ENCODE measurements around the gene NIP7. TPM values are rescaled to one million over a fixed set of nuclear protein-coding genes. Genes with fewer than 3 reads are reported as not detected.

The NIP7 gene
- total RNA-seq, 6 experiments from 2014 or later, result 34.7 to 43.5 (median 37.1) TPM

GRCh38 chr16:69319826-69320739 lies 19.5 kb upstream of the NIP7 start:
- no peaks in the 10 kb centered on the region for H3K9me3 Mint-ChIP-seq
- H3K36me3 Mint-ChIP-seq (ENCODE audit: low read depth), result peaks cover 31% of the 10 kb centered on the region
- peaks cover 10% of the 10 kb centered on the region for H3K4me1 Mint-ChIP-seq (ENCODE audit: low read depth)
- TF ChIP-seq, protein P1, sequence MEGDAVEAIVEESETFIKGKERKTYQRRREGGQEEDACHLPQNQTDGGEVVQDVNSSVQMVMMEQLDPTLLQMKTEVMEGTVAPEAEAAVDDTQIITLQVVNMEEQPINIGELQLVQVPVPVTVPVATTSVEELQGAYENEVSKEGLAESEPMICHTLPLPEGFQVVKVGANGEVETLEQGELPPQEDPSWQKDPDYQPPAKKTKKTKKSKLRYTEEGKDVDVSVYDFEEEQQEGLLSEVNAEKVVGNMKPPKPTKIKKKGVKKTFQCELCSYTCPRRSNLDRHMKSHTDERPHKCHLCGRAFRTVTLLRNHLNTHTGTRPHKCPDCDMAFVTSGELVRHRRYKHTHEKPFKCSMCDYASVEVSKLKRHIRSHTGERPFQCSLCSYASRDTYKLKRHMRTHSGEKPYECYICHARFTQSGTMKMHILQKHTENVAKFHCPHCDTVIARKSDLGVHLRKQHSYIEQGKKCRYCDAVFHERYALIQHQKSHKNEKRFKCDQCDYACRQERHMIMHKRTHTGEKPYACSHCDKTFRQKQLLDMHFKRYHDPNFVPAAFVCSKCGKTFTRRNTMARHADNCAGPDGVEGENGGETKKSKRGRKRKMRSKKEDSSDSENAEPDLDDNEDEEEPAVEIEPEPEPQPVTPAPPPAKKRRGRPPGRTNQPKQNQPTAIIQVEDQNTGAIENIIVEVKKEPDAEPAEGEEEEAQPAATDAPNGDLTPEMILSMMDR (IDR thresholded peaks at IDR 0.05), result no peak
- H3K27ac Mint-ChIP-seq, result no peak overlapping the region
- no peak for DNase-seq
- no peak overlapping the region for H3K4me3 Mint-ChIP-seq
- no peaks in the 10 kb centered on the region; the same call in 1 of the 2 replicates for H3K27me3 Mint-ChIP-seq (ENCODE audit: insufficient read depth)

DNA sequence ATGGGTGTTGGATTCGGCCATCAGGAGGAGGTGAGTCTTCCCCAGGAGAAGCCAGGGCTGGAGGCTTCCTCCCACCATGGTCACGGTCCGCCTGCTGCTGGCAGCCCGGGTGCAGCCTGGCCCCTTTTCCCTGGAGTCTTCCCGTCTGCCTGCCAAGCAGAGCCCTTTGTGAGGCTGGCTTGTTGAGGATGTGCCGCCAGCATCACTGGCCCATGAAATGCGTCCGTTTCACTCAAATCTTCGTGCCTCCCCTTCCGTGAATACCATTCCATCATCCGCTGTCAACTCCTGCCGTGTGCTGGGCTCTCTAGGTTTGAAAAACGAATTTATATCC lies 18.9 kb upstream of the NIP7 start:
- Mint-ChIP-seq H3K27ac (no peak overlapping the region), H3K36me3 (ENCODE audit: low read depth) (peaks cover 36% of the 10 kb centered on the region), H3K9me3 (no peaks in the 10 kb centered on the region), H3K4me3 (no peak overlapping the region), H3K4me1 (ENCODE audit: low read depth) (peaks cover 10% of the 10 kb centered on the region), H3K27me3 (ENCODE audit: insufficient read depth) (no peaks in the 10 kb centered on the region; the same call in none of the 2 replicates)
- no peak for DNase-seq
- TF ChIP-seq, protein P1 (IDR thresholded peaks at IDR 0.05), result no peak

- no peak for DNase-seq
- TF ChIP-seq, protein P1 (IDR thresholded peaks at IDR 0.05), result no peak
- no peaks in the 10 kb centered on the region for H3K9me3 Mint-ChIP-seq
- H3K27me3 Mint-ChIP-seq (ENCODE audit: insufficient read depth), result no peaks in the 10 kb centered on the region; the same call in none of the 2 replicates
- H3K4me1 Mint-ChIP-seq (ENCODE audit: low read depth), result peaks cover 13% of the 10 kb centered on the region
- no peak overlapping the region for H3K27ac Mint-ChIP-seq
- no peak overlapping the region for H3K4me3 Mint-ChIP-seq
- H3K36me3 Mint-ChIP-seq (ENCODE audit: low read depth), result peaks cover 40% of the 10 kb centered on the region
Observed at GRCh38 chr16:69321080-69321479, 18.5 kb upstream of the NIP7 start.

DNA sequence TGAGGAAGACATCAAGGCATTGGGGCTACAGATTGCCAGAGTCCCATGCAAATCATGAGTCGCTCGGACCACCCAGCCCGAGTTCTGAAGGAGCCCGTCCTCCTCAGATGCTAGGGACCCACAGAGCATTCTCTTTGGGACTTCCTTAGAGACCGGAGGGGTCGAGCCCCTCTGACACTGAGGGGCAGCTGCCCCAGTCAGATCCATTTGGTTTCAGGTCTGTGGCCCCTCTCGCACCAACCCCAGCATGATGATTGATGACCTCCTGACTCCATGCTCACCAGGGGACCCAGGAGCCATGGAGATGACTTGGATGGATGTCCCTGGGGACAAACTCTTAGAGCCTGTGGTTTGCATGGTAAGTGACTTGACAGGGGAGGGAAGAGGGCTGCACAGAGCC lies 17.2 kb upstream of the NIP7 start:
- TF ChIP-seq, protein P1 (IDR thresholded peaks at IDR 0.05), result no peak
- no peaks in the 10 kb centered on the region; the same call in none of the 2 replicates for H3K27me3 Mint-ChIP-seq (ENCODE audit: insufficient read depth)
- H3K36me3 Mint-ChIP-seq (ENCODE audit: low read depth), result peaks cover 48% of the 10 kb centered on the region
- H3K4me3 Mint-ChIP-seq, result no peak overlapping the region
- no peak for DNase-seq
- no peaks in the 10 kb centered on the region for H3K9me3 Mint-ChIP-seq
- H3K4me1 Mint-ChIP-seq (ENCODE audit: low read depth), result peaks cover 21% of the 10 kb centered on the region
- peak overlapping the region; percentile 7; the same call in 1 of the 2 replicates for H3K27ac Mint-ChIP-seq

DNA sequence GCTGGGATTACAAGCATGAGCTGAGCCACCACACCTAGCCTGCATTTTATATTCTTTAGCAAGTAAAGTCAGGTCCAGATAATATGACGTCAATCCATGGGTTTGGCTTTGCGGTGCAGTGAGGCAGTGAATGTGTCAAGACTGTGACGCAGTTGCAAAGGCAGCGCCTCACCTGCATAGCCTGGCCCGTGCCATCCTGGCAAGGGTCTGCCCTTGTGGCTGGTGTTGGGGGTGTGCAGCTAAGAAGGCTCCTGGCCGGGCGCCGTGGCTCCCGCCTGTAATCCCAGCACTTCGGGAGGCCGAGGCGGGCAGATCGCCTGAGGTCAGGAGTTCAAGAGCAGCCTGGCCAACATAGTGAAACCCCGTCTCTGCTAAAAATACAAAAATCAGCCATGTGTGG lies 16.2 kb upstream of the NIP7 start:
- no peak for DNase-seq
- TF ChIP-seq, protein P1 (IDR thresholded peaks at IDR 0.05), result no peak
- Mint-ChIP-seq H3K36me3 (ENCODE audit: low read depth) (peaks cover 48% of the 10 kb centered on the region), H3K27me3 (ENCODE audit: insufficient read depth) (no peaks in the 10 kb centered on the region; the same call in none of the 2 replicates), H3K9me3 (no peaks in the 10 kb centered on the region), H3K4me3 (no peak overlapping the region), H3K4me1 (ENCODE audit: low read depth) (peaks cover 25% of the 10 kb centered on the region), H3K27ac (no peak overlapping the region)
